ENCODE measurements around the gene KLHL35.

Gene KLHL35

GRCh38 chr11:75439495-75440120 is 6.6 kb upstream of the KLHL35 start:
- TF ChIP-seq CTCF (conservative IDR thresholded peaks at IDR 0.05; ENCODE audit: low read depth, low read length): no peak

GRCh38 chr11:75439026-75439425 is 6.0 kb upstream of the KLHL35 start:
- TF ChIP-seq CTCF (conservative IDR thresholded peaks at IDR 0.05; ENCODE audit: low read depth, low read length): no peak
- H3K4me3 ChIP-seq (ENCODE audit: low read depth, low read length): no peak overlapping the region
- no peak for DNase-seq (ENCODE audit: low read depth)

More at GRCh38 chr11:75439495-75440120, 6.6 kb upstream of the KLHL35 start:
- no peak overlapping the region for H3K4me3 ChIP-seq (ENCODE audit: low read depth, low read length)
- no peak for DNase-seq (ENCODE audit: low read depth)

- no peak overlapping the region for H3K4me3 ChIP-seq (ENCODE audit: low read depth, low read length)
- DNase-seq (ENCODE audit: low read depth): no peak
- TF ChIP-seq CTCF (conservative IDR thresholded peaks at IDR 0.05; ENCODE audit: low read depth, low read length): no peak
Measured at GRCh38 chr11:75437966-75438659, 5.1 kb upstream of the KLHL35 start.

GRCh38 chr11:75436806-75437205 is 3.8 kb upstream of the KLHL35 start:
- no peak overlapping the region for H3K4me3 ChIP-seq (ENCODE audit: low read depth, low read length)
- no peak for DNase-seq (ENCODE audit: low read depth)
- no peak for TF ChIP-seq CTCF (conservative IDR thresholded peaks at IDR 0.05; ENCODE audit: low read depth, low read length)

- H3K4me3 ChIP-seq (ENCODE audit: low read depth, low read length): no peak overlapping the region
- no peak for TF ChIP-seq CTCF (conservative IDR thresholded peaks at IDR 0.05; ENCODE audit: low read depth, low read length)
- DNase-seq (ENCODE audit: low read depth): no peak
Measured at GRCh38 chr11:75435571-75435925, 2.5 kb upstream of the KLHL35 start.

GRCh38 chr11:75434886-75435570 is 2.0 kb upstream of the KLHL35 start:
- no peak for DNase-seq (ENCODE audit: low read depth)
- TF ChIP-seq CTCF (conservative IDR thresholded peaks at IDR 0.05; ENCODE audit: low read depth, low read length): no peak
- no peak overlapping the region for H3K4me3 ChIP-seq (ENCODE audit: low read depth, low read length)
